SJCRH30 (cell line): Measurements from ENCODE around the gene SF1. TPM values are rescaled to one million over a fixed set of nuclear protein-coding genes. Genes with fewer than 3 reads are reported as not detected.

Experiments used
- DNase-seq, 2 experiments: peaks; one replicate each; pipeline ENCODE4 v3.0.0-alpha.2; 2015 to 2020
- H3K27ac ChIP-seq: fragments of 250-450 bp; sonication (Bioruptor Pico); 2 replicates; pipeline ENCODE4 v1.5.1; 2020; ENCODE audit warnings: mild to moderate bottlenecking, moderate library complexity
- H3K27me3 ChIP-seq: fragments of 250-450 bp; sonication (Bioruptor Pico); 2 replicates; pipeline ENCODE4 v1.5.1; 2020; ENCODE audit warnings: mild to moderate bottlenecking, moderate library complexity
- H3K36me3 ChIP-seq: fragments of 250-450 bp; sonication (Bioruptor Pico); 2 replicates; pipeline ENCODE4 v1.5.1; 2020; ENCODE audit warnings: mild to moderate bottlenecking, moderate library complexity
- H3K4me1 ChIP-seq: fragments of 250-450 bp; sonication (Bioruptor Pico); 2 replicates; pipeline ENCODE4 v1.5.1; 2020; ENCODE audit warnings: mild to moderate bottlenecking, moderate library complexity
- H3K4me3 ChIP-seq: fragments of 250-450 bp; sonication (Bioruptor Pico); 2 replicates; pipeline ENCODE4 v1.5.1; 2020; ENCODE audit warnings: mild to moderate bottlenecking, moderate library complexity
- H3K9me3 ChIP-seq: fragments of 250-450 bp; sonication (Bioruptor Pico); replicated peaks from 2 replicates; pipeline ENCODE4 v1.5.1; 2020; ENCODE audit warnings: mild to moderate bottlenecking, moderate library complexity
- total RNA-seq: library from RNA; depleted of rRNA; stranded (reverse); fragments of >200 nt; shearing (Covaris generic); gene quantifications from 2 replicates; pipeline ENCODE4 v1.2.3, GENCODE V29; 2014

The SF1 gene
- total RNA-seq, 1 experiment from 2014 or later = 117 TPM

GRCh38 chr11:64804346-64805210, 26.2 kb upstream of the SF1 start:
- no peaks in the 10 kb centered on the region for H3K27me3 ChIP-seq
- no peak overlapping the region for H3K4me3 ChIP-seq
- H3K36me3 ChIP-seq = 0 out of 2 replicates have a peak, but pooled peaks cover 2% of the 10 kb centered on the region
- H3K9me3 ChIP-seq = no peaks in the 10 kb centered on the region
- peaks cover 8% of the 10 kb centered on the region; the same call in 1 of the 2 replicates for H3K4me1 ChIP-seq
- no peak overlapping the region for H3K27ac ChIP-seq
- no peak for DNase-seq

- Histone ChIP-seq H3K4me1 (peaks cover 5% of the 10 kb centered on the region; the same call in 1 of the 2 replicates), H3K27me3 (no peaks in the 10 kb centered on the region), H3K4me3 (peak overlapping the region; percentile 63), H3K36me3 (0 out of 2 replicates have a peak, but pooled peaks cover 2% of the 10 kb centered on the region), H3K27ac (no peak overlapping the region), H3K9me3 (no peaks in the 10 kb centered on the region)
- no peak for DNase-seq
Observed at GRCh38 chr11:64803846-64804345, 25.6 kb upstream of the SF1 start.

- peak within 1 kb of the TSS; percentile 16; the same call in 1 of the 2 replicates for H3K27ac ChIP-seq
- peaks cover 5% of the 10 kb centered on the region; the same call in 1 of the 2 replicates for H3K4me1 ChIP-seq
- H3K4me3 ChIP-seq = peak within 1 kb of the TSS; percentile 63
- DNase-seq = peak; percentile 85 to 88
- H3K9me3 ChIP-seq = no peaks in the 10 kb centered on the region
- H3K27me3 ChIP-seq = no peaks in the 10 kb centered on the region
- 0 out of 2 replicates have a peak, but pooled peaks cover 2% of the 10 kb centered on the region for H3K36me3 ChIP-seq
Observed at GRCh38 chr11:64803158-64803845, 25.0 kb upstream of the SF1 start, which contains the start of gene MAP4K2. TSS of gene MAP4K2 (minus strand) at chr11:64803214. CDS start at chr11:64803149, 65 bp downstream.

GRCh38 chr11:64802370-64803157, 24.2 kb upstream of the SF1 start:
- H3K27me3 ChIP-seq = no peaks in the 10 kb centered on the region
- H3K36me3 ChIP-seq = 0 out of 2 replicates have a peak, but pooled peaks cover 2% of the 10 kb centered on the region
- peak in 1 of 2 experiments; percentile 17 for DNase-seq
- peak overlapping the region; percentile 63 for H3K4me3 ChIP-seq
- no peak overlapping the region for H3K27ac ChIP-seq
- peaks cover 5% of the 10 kb centered on the region; the same call in 1 of the 2 replicates for H3K4me1 ChIP-seq
- no peaks in the 10 kb centered on the region for H3K9me3 ChIP-seq

- Histone ChIP-seq H3K27me3 (no peaks in the 10 kb centered on the region), H3K27ac (no peak overlapping the region), H3K4me3 (no peak overlapping the region), H3K36me3 (0 out of 2 replicates have a peak, but pooled peaks cover 2% of the 10 kb centered on the region), H3K9me3 (no peaks in the 10 kb centered on the region), H3K4me1 (peaks cover 5% of the 10 kb centered on the region; the same call in 1 of the 2 replicates)
- no peak for DNase-seq
Observed at GRCh38 chr11:64801561-64802369, 23.4 kb upstream of the SF1 start.

- Histone ChIP-seq H3K36me3 (0 out of 2 replicates have a peak, but pooled peaks cover 2% of the 10 kb centered on the region), H3K4me3 (no peak overlapping the region), H3K27ac (no peak overlapping the region), H3K27me3 (no peaks in the 10 kb centered on the region), H3K4me1 (peaks cover 5% of the 10 kb centered on the region; the same call in 1 of the 2 replicates), H3K9me3 (no peaks in the 10 kb centered on the region)
- no peak for DNase-seq
Observed at GRCh38 chr11:64801158-64801464, 22.8 kb upstream of the SF1 start.

- 0 out of 2 replicates have a peak, but pooled peaks cover under 1% of the 10 kb centered on the region for H3K36me3 ChIP-seq
- no peak overlapping the region for H3K27ac ChIP-seq
Observed at GRCh38 chr11:64800303-64801157, 22.2 kb upstream of the SF1 start.

GRCh38 chr11:64799623-64800302, 21.4 kb upstream of the SF1 start:
- Histone ChIP-seq H3K27ac (no peak overlapping the region), H3K4me3 (no peak overlapping the region), H3K27me3 (no peaks in the 10 kb centered on the region), H3K4me1 (peaks cover 5% of the 10 kb centered on the region; the same call in 1 of the 2 replicates), H3K36me3 (no peaks in the 10 kb centered on the region), H3K9me3 (no peaks in the 10 kb centered on the region)
- DNase-seq = peak in 1 of 2 experiments; percentile 41

More at GRCh38 chr11:64800303-64801157, 22.2 kb upstream of the SF1 start:
- DNase-seq = no peak
- no peaks in the 10 kb centered on the region for H3K9me3 ChIP-seq
- no peak overlapping the region for H3K4me3 ChIP-seq
- H3K4me1 ChIP-seq = peaks cover 5% of the 10 kb centered on the region; the same call in 1 of the 2 replicates
- no peaks in the 10 kb centered on the region for H3K27me3 ChIP-seq

GRCh38 chr11:64799256-64799622, 20.9 kb upstream of the SF1 start:
- DNase-seq = no peak
- no peaks in the 10 kb centered on the region for H3K9me3 ChIP-seq
- no peaks in the 10 kb centered on the region for H3K36me3 ChIP-seq
- peaks cover 5% of the 10 kb centered on the region; the same call in 1 of the 2 replicates for H3K4me1 ChIP-seq
- no peaks in the 10 kb centered on the region for H3K27me3 ChIP-seq
- no peak overlapping the region for H3K27ac ChIP-seq
- no peak overlapping the region for H3K4me3 ChIP-seq

GRCh38 chr11:64796757-64797541, 18.6 kb upstream of the SF1 start:
- H3K27me3 ChIP-seq = no peaks in the 10 kb centered on the region
- no peaks in the 10 kb centered on the region; the same call in 1 of the 2 replicates for H3K4me1 ChIP-seq
- no peak overlapping the region for H3K27ac ChIP-seq
- no peak overlapping the region for H3K4me3 ChIP-seq
- peak; percentile 32 to 43 for DNase-seq
- H3K36me3 ChIP-seq = no peaks in the 10 kb centered on the region
- H3K9me3 ChIP-seq = no peaks in the 10 kb centered on the region

- Histone ChIP-seq H3K27me3 (no peaks in the 10 kb centered on the region), H3K36me3 (no peaks in the 10 kb centered on the region), H3K4me3 (no peak overlapping the region), H3K27ac (no peak overlapping the region), H3K4me1 (no peaks in the 10 kb centered on the region; the same call in 1 of the 2 replicates), H3K9me3 (no peaks in the 10 kb centered on the region)
- no peak for DNase-seq
Observed at GRCh38 chr11:64796047-64796756, 17.9 kb upstream of the SF1 start.
